ENCODE results near the gene PERM1. TPM values are rescaled to one million over a fixed set of nuclear protein-coding genes. Genes with fewer than 3 reads are reported as not detected.
A peak's percentile ranks its signal among the peaks of the same experiment; 100 is the strongest.
"Not testable (repeated sequence)": the region's sequence is repeated elsewhere in the genome, so short reads cannot be mapped to it uniquely, and the experiment has no call there.

PERM1 gene
- total RNA-seq, 1 experiment from 2014 or later = 0.47 TPM

- H3K9me2 ChIP-seq (replicated peaks; ENCODE audit: low read length) = no peaks in the 10 kb centered on the region
- ChIA-PET CTCF (interaction anchor here (0.6 to 1.5 kb wide), 4 partner anchors 19 to 44 kb away, joined by 3 to 10 read pairs (median 4); no protein-coding TSS in a partner anchor), POLR2A (ENCODE audit: unreplicated experiment) (interaction anchor here (0.6 to 0.9 kb wide), 2 partner anchors 20 to 381 kb away, joined by 5 to 10 read pairs; partner anchors contain the start of gene HES4)
- H3K4me3 ChIP-seq (ENCODE audit: low read length) = peak within 1 kb of the TSS; percentile 84
- ATAC-seq (peak; percentile 32), DNase-seq (no peak)
- peaks cover 20% of the 10 kb centered on the region for H4K20me1 ChIP-seq (ENCODE audit: low read length)
- H3K27me3 ChIP-seq (ENCODE audit: low read length) = no peaks in the 10 kb centered on the region
- BruUV-seq (replicated peaks) = no TSS peak
- peak within 1 kb of the TSS; percentile 96 for H3K27ac ChIP-seq (ENCODE audit: low read length)
- intact Hi-C loops (cut with micrococcal nuclease) = no loop called here
- H3K9ac ChIP-seq (ENCODE audit: low read length) = peak within 1 kb of the TSS; percentile 93
- peak within 1 kb of the TSS; percentile 99 for H3K4me2 ChIP-seq (ENCODE audit: low read length)
- H2AFZ ChIP-seq (ENCODE audit: low read length) = no peak within 1 kb of the TSS
- H3K79me2 ChIP-seq (ENCODE audit: low read length) = peaks cover 55% of the 10 kb centered on the region
- TF ChIP-seq, protein P1, sequence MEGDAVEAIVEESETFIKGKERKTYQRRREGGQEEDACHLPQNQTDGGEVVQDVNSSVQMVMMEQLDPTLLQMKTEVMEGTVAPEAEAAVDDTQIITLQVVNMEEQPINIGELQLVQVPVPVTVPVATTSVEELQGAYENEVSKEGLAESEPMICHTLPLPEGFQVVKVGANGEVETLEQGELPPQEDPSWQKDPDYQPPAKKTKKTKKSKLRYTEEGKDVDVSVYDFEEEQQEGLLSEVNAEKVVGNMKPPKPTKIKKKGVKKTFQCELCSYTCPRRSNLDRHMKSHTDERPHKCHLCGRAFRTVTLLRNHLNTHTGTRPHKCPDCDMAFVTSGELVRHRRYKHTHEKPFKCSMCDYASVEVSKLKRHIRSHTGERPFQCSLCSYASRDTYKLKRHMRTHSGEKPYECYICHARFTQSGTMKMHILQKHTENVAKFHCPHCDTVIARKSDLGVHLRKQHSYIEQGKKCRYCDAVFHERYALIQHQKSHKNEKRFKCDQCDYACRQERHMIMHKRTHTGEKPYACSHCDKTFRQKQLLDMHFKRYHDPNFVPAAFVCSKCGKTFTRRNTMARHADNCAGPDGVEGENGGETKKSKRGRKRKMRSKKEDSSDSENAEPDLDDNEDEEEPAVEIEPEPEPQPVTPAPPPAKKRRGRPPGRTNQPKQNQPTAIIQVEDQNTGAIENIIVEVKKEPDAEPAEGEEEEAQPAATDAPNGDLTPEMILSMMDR (conservative IDR thresholded peaks at IDR 0.05; ENCODE audit: low read depth, low read length) = no peak
- TF ChIP-seq EZH2phosphoT487 (IDR thresholded peaks at IDR 0.05; ENCODE audit: borderline replicate concordance, low read length) (no peak), EZH2 (IDR thresholded peaks at IDR 0.05; ENCODE audit: low read length, unreplicated experiment) (no peak)
- H3K36me3 ChIP-seq (ENCODE audit: low read depth, low read length) = peaks cover 20% of the 10 kb centered on the region; the same call in 1 of the 2 replicates
- H3K9me3 ChIP-seq (ENCODE audit: low read length) = no peaks in the 10 kb centered on the region
- peaks cover 44% of the 10 kb centered on the region for H3K4me1 ChIP-seq (ENCODE audit: insufficient read depth, low read length)
- no peaks in the 10 kb centered on the region for H3F3A ChIP-seq (ENCODE audit: low read length, unreplicated experiment)
These were observed 38.1 kb upstream of the PERM1 start, which contains the start of gene AGRN for GRCh38 chr1:1020000-1020404. TSS of gene AGRN (plus strand) at chr1:1020120. CDS start at chr1:1020173, 53 bp downstream.

DNA sequence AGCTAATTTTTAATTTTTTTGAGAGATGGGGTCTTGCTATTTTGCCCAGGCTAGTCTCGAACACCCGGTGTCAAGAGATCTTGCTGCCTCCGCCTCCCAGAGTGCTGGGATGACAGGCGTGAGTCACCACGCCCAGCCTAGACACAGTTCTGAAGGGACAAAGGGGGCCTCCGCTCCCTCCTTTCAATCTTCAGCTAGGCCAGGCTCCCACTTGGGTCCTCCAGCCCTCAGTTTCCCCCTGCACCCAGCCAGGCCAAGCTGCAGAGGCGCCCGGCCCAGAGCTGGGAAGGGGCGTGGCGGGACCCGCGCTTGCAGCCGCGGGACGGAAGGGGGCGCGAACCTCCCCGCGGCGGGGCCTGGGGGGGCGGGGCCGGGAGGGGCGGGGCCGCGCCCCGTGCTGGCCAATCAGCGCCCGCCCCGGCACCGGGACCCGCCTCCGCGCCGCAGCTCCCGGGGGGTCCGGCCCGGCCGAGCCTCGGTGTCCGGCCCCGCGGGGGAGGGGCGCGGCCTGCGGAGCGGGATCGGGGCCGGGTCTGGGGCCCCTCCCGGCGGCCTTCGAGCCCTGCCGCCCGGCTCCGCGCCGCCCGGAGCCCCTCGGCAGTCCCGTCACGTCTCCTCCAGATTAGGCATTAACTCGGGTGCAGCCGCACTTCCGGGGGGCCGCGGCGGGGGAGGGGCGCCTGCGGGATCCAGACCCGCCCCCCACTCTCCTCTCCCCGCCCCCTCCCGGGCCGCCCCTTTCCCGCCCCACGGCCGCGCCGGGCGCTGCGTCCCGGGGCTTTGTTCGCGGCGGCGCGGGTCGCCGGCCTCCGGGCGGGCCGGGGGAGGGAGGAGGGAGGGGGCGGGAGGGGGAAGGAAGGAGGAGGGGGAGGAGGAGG is 37.5 kb upstream of the PERM1 start:
- Histone ChIP-seq H3K4me3 (ENCODE audit: low read length) (peak overlapping the region; percentile 37; the same call in 1 of the 2 replicates), H3K4me1 (ENCODE audit: insufficient read depth, low read length) (peaks cover 44% of the 10 kb centered on the region), H3K9me2 (replicated peaks; ENCODE audit: low read length) (no peaks in the 10 kb centered on the region), H3K36me3 (ENCODE audit: low read depth, low read length) (peaks cover 18% of the 10 kb centered on the region; the same call in 1 of the 2 replicates), H3K9me3 (ENCODE audit: low read length) (no peaks in the 10 kb centered on the region), H3F3A (ENCODE audit: low read length, unreplicated experiment) (no peaks in the 10 kb centered on the region), H4K20me1 (ENCODE audit: low read length) (peaks cover 18% of the 10 kb centered on the region), H3K9ac (ENCODE audit: low read length) (no peak overlapping the region), H3K4me2 (ENCODE audit: low read length) (peak overlapping the region; percentile 64), H3K79me2 (ENCODE audit: low read length) (peaks cover 55% of the 10 kb centered on the region), H2AFZ (ENCODE audit: low read length) (no peak overlapping the region), H3K27me3 (ENCODE audit: low read length) (no peaks in the 10 kb centered on the region), H3K27ac (ENCODE audit: low read length) (no peak overlapping the region)
- TF ChIP-seq, protein P1 (conservative IDR thresholded peaks at IDR 0.05; ENCODE audit: low read depth, low read length) = peak; percentile 50
- no peak for TF ChIP-seq EZH2phosphoT487 (IDR thresholded peaks at IDR 0.05; ENCODE audit: borderline replicate concordance, low read length)
- ATAC-seq (peak; percentile 56), DNase-seq (peak; percentile 96)
- intact Hi-C loops (cut with micrococcal nuclease) = no loop called here
- no TSS peak for BruUV-seq (replicated peaks)
- POLR2A ChIA-PET (ENCODE audit: unreplicated experiment) = interaction anchor here (0.9 kb wide), 1 partner anchor 19 kb away, joined by 5 read pairs; the partner anchor contains the start of gene HES4
- CTCF ChIA-PET = interaction anchor here (0.6 to 1.5 kb wide), 9 partner anchors 17 to 272 kb away, joined by 3 to 10 read pairs (median 4); no protein-coding TSS in a partner anchor

DNA sequence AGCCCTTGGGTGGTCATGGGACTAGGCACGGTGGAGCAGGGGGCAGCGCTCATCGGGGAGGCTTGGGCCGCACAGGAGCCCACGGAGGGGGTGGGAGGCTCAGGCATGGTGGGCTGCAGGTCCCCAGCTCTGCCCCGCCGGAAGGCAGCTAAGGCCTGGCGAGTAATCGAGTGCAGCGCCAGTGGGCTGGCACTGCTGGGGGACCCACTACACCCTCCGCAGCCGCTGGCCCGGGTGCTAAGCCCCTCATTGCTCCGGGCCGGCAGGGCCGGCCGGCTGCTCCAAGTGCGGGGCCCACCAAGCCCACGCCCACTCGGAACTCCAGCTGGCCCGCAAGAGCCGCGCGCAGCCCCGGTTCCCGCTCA is 36.4 kb upstream of the PERM1 start:
- ATAC-seq; intact Hi-C loops (cut with micrococcal nuclease); BruUV-seq (replicated peaks); H3K9ac ChIP-seq (ENCODE audit: low read length); H3K4me3 ChIP-seq (ENCODE audit: low read length); H3K27ac ChIP-seq (ENCODE audit: low read length); H3K9me3 ChIP-seq (ENCODE audit: low read length); DNase-seq; H3F3A ChIP-seq (ENCODE audit: low read length, unreplicated experiment); H3K27me3 ChIP-seq (ENCODE audit: low read length); H3K4me2 ChIP-seq (ENCODE audit: low read length); H2AFZ ChIP-seq (ENCODE audit: low read length); H3K9me2 ChIP-seq (replicated peaks; ENCODE audit: low read length): not testable (repeated sequence)
- Histone ChIP-seq H3K79me2 (ENCODE audit: low read length) (peaks cover 55% of the 10 kb centered on the region), H3K36me3 (ENCODE audit: low read depth, low read length) (peaks cover 13% of the 10 kb centered on the region; the same call in 1 of the 2 replicates), H4K20me1 (ENCODE audit: low read length) (peaks cover 14% of the 10 kb centered on the region), H3K4me1 (ENCODE audit: insufficient read depth, low read length) (peaks cover 36% of the 10 kb centered on the region)
- CTCF ChIA-PET = interaction anchor here (0.7 to 1.5 kb wide), 3 partner anchors 18 to 61 kb away, joined by 3 to 10 read pairs (median 3); no protein-coding TSS in a partner anchor
- POLR2A ChIA-PET (ENCODE audit: unreplicated experiment) = interaction anchor here (0.5 to 0.6 kb wide), 2 partner anchors 20 to 568 kb away, joined by 3 to 6 read pairs; no protein-coding TSS in a partner anchor

DNA sequence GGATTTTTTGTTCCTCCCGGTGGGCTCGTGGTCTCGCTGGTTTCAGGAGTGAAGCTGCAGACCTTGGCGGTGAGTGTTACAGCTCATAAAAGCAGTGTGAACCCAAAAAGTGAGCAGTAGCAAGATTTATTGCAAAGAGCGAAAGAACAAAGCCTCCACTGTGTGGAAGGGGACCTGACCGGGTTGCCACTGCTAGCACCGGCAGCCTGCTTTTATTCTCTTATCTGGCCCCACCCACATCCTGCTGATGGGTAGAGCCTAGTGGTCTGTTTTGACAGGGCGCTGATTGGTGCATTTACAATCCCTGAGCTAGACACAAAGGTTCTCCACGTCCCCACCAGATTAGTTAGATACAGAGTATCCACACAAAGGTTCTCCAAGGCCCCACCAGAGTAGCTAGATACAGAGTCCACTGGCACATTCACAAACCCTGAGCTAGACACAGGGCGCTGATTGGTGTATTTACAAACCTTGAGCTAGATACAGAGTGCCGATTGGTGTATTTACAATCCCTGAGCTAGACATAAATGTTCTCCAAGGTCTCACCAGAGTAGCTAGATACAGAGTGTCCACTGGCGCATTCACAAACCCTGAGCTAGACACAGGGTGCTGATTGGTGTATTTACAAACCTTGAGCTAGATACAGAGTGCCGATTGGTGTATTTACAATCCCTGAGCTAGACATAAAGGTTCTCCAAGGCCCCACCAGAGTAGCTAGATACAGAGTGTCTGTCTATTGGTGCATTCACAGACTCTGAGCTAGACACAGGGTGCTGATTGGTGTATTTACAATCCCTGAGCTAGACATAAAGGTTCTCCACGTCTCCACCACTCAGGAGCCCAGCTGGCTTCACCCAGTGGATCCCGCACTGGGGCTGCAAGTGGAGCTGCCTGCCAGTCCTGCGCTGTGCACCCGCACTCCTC is 35.8 kb upstream of the PERM1 start:
- H3K27ac ChIP-seq (ENCODE audit: low read length); H3K36me3 ChIP-seq (ENCODE audit: low read depth, low read length); H3K9ac ChIP-seq (ENCODE audit: low read length); H3K4me2 ChIP-seq (ENCODE audit: low read length); H3K27me3 ChIP-seq (ENCODE audit: low read length); H3K4me3 ChIP-seq (ENCODE audit: low read length); H2AFZ ChIP-seq (ENCODE audit: low read length); intact Hi-C loops (cut with micrococcal nuclease); BruUV-seq (replicated peaks); H3K9me2 ChIP-seq (replicated peaks; ENCODE audit: low read length); H4K20me1 ChIP-seq (ENCODE audit: low read length); H3K9me3 ChIP-seq (ENCODE audit: low read length); CTCF ChIA-PET; H3F3A ChIP-seq (ENCODE audit: low read length, unreplicated experiment); ATAC-seq: not testable (repeated sequence)
- Histone ChIP-seq H3K79me2 (ENCODE audit: low read length) (peaks cover 48% of the 10 kb centered on the region), H3K4me1 (ENCODE audit: insufficient read depth, low read length) (peaks cover 33% of the 10 kb centered on the region)
- DNase-seq = peak; percentile 45
- POLR2A ChIA-PET (ENCODE audit: unreplicated experiment) = interaction anchor here (0.5 to 0.7 kb wide), 5 partner anchors 20 to 1176 kb away, joined by 3 to 11 read pairs (median 5); no protein-coding TSS in a partner anchor
